ENCODE data around the gene TOMM7. TPM values are rescaled to one million over a fixed set of nuclear protein-coding genes. Genes with fewer than 3 reads are reported as not detected.
A peak's percentile ranks its signal among the peaks of the same experiment; 100 is the strongest.

TOMM7 gene
- polyA plus RNA-seq, 2 of the 4 experiments (the other 2 are of a cell fraction): 526 to 685 TPM

DNA sequence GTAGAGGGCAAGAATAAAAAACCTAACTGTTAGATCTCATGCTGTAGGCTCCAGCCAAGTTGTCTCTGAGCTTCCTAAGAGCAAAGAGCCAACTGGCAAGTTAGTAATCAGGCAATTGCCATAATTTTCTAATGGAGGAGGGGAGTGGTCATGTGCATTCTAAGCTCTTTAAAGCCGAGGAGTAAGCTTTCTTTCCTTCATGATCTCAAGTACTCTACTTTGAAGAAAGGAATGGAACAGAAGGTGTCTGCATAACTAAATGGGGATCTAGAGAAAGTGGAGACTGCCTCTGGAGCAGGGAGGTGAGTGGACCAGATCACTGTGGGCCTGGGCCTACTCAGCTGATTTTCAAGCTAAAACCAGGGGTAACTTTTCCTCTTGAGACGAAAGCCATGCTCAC, 37.7 kb upstream of the TOMM7 start:
- ATAC-seq: peak in 1 of 2 experiments; percentile 12; a peak in 3 of 6 replicates
- H3K9me3 ChIP-seq: no peaks in the 10 kb centered on the region
- peak overlapping the region; percentile 98 for H3K4me2 ChIP-seq
- H3K4me1 ChIP-seq: peaks cover 57% of the 10 kb centered on the region
- ChIA-PET CTCF (interaction anchor here (0.6 to 1.9 kb wide), 11 partner anchors 15 to 1591 kb away, joined by 3 to 10 read pairs (median 4); no protein-coding TSS in a partner anchor), POLR2A (interaction anchor here (0.7 to 2.3 kb wide), 4 partner anchors 37 to 300 kb away, joined by 3 to 12 read pairs (median 7); partner anchors contain the start of gene TOMM7)
- 0 out of 2 replicates have a peak, but pooled peaks have one; percentile 22 for TF ChIP-seq TP53 (CRISPR knock-in tag; IDR thresholded peaks at IDR 0.05)
- no peak for TF ChIP-seq FOSL2 (IDR thresholded peaks at IDR 0.05)
- no peak for TF ChIP-seq FOSL2 (CRISPR knock-in tag; IDR thresholded peaks at IDR 0.05)
- H3K4me3 ChIP-seq: no peak overlapping the region
- no peak for DNase-seq (ENCODE audit: low read depth in 1 of 2, low spot score in 1 of 2)
- H3K27ac ChIP-seq: peak overlapping the region; percentile 61 to 97
- FAIRE-seq: no peak
- 87% methylated on average over 2 of the region's 2 CpGs for WGBS (ENCODE audit: missing lambda C conversion rate)

- CTCF ChIA-PET: interaction anchor here (0.6 to 1.8 kb wide), 9 partner anchors 14 to 1591 kb away, joined by 3 to 10 read pairs (median 3); no protein-coding TSS in a partner anchor
- no peak for FAIRE-seq
- TF ChIP-seq FOSL2 (IDR thresholded peaks at IDR 0.05) (no peak), FOSL2 (CRISPR knock-in tag; IDR thresholded peaks at IDR 0.05) (peak; percentile 67), EHMT2 (IDR thresholded peaks at IDR 0.05; ENCODE audit: low read depth) (no peak), ZSCAN20 (CRISPR knock-in tag; IDR thresholded peaks at IDR 0.05) (no peak), KDM5A (IDR thresholded peaks at IDR 0.05) (no peak), HOXB5 (CRISPR knock-in tag; IDR thresholded peaks at IDR 0.05) (no peak), RAD21 (conservative IDR thresholded peaks at IDR 0.05 in 1 of 2, IDR thresholded peaks at IDR 0.05 in 1 of 2) (no peak), POLR2A (IDR thresholded peaks at IDR 0.05; ENCODE audit: low read length) (no peak), PBX3 (IDR thresholded peaks at IDR 0.05) (no peak), USF2 (IDR thresholded peaks at IDR 0.05) (no peak), HMGXB4 (CRISPR knock-in tag; IDR thresholded peaks at IDR 0.05; ENCODE audit: borderline replicate concordance) (no peak), CEBPB (IDR thresholded peaks at IDR 0.05) (0 out of 4 replicates have a peak, but pooled peaks of 1 of the 2 experiments have one; percentile 17), RFX5 (IDR thresholded peaks at IDR 0.05) (no peak), HOXB13 (CRISPR knock-in tag; IDR thresholded peaks at IDR 0.05; ENCODE audit: low read depth) (0 out of 2 replicates have a peak, but pooled peaks have one; percentile 44)
- peak overlapping the region; percentile 61 to 97 for H3K27ac ChIP-seq
- no peak overlapping the region for H3K4me3 ChIP-seq
- no peaks in the 10 kb centered on the region for H3K9me3 ChIP-seq
- ATAC-seq: 0 out of 6 replicates have a peak, but pooled peaks of 1 of the 2 experiments have one; percentile 5
- H3K4me2 ChIP-seq: peak overlapping the region; percentile 98
- H3K4me1 ChIP-seq: peaks cover 54% of the 10 kb centered on the region
- POLR2A ChIA-PET: interaction anchor here (0.7 to 2.3 kb wide), 4 partner anchors 37 to 299 kb away, joined by 3 to 12 read pairs (median 7); partner anchors contain the start of gene TOMM7
- WGBS (ENCODE audit: missing lambda C conversion rate): 63% methylated on average over 4 of the region's 4 CpGs
- peak in 1 of 2 experiments; percentile 23 for DNase-seq (ENCODE audit: low read depth in 1 of 2, low spot score in 1 of 2)
Measured at GRCh38 chr7:22859641-22860290, 37.1 kb upstream of the TOMM7 start.
